ENCODE measurements around the gene LRRFIP1. TPM values are rescaled to one million over a fixed set of nuclear protein-coding genes. Genes with fewer than 3 reads are reported as not detected.
A peak's percentile ranks its signal among the peaks of the same experiment; 100 is the strongest.

The LRRFIP1 gene
- total and polyA plus RNA-seq, 2 donors (not counting 1 experiment from before 2014, with no cell fraction given): 42.0 to 139 TPM

- Mint-ChIP-seq H3K27me3 (no peaks in the 10 kb centered on the region), H3K9me3 (ENCODE audit: insufficient read depth) (no peaks in the 10 kb centered on the region), H3K4me3 (no peak overlapping the region), H3K4me1 (peaks cover 36% of the 10 kb centered on the region), H3K27ac (no peak overlapping the region)
- 88% methylated on average over 3 of the region's 7 CpGs for WGBS (ENCODE audit: insufficient coverage)
- peaks cover 91% of the 10 kb centered on the region for H4K20me1 ChIP-seq (ENCODE audit: control insufficient read depth, insufficient read depth, low read length, poor library complexity, severe bottlenecking)
- H3K36me3 ChIP-seq (replicated peaks in 1 of 2; ENCODE audit: control extremely low read depth in 1 of 2, control insufficient read depth in 1 of 2, extremely low read depth in 1 of 2, insufficient read depth in 2 of 2, low read length in 1 of 2): peaks cover 7 to 40% of the 10 kb centered on the region in 2 experiments
- H3K4me3 ChIP-seq (ENCODE audit: control extremely low read depth in 1 of 5, extremely low read depth in 1 of 5, insufficient read depth in 1 of 5, low read depth in 2 of 5, low read length in 4 of 5): no peak overlapping the region
- ChIA-PET POLR2A (no interaction called here), CTCF (interaction anchor here (0.7 to 3.3 kb wide), 3 partner anchors 23 to 50 kb away, joined by 4 to 16 read pairs (median 4); no protein-coding TSS in a partner anchor)
- no peak for DNase-seq
- H3K27me3 ChIP-seq (replicated peaks in 1 of 4; ENCODE audit: control extremely low read depth in 1 of 4, control insufficient read depth in 3 of 4, insufficient read depth in 4 of 4, low read length in 3 of 4): no peaks in the 10 kb centered on the region
- no peak overlapping the region for H3K4me2 ChIP-seq (replicated peaks; ENCODE audit: low read depth, low read length, poor library complexity, severe bottlenecking)
- H3K79me2 ChIP-seq (ENCODE audit: control insufficient read depth, insufficient read depth, low read length): peaks cover 91% of the 10 kb centered on the region
- H3K4me1 ChIP-seq (ENCODE audit: control insufficient read depth in 2 of 2, insufficient read depth in 2 of 2, low read length in 2 of 2): peaks cover 7 to 13% of the 10 kb centered on the region in 2 donors
- no peak for TF ChIP-seq CTCF (IDR thresholded peaks at IDR 0.05)
- TF ChIP-seq EZH2 (IDR thresholded peaks at IDR 0.05; ENCODE audit: borderline replicate concordance, insufficient read depth, low read depth, low read length, poor library complexity, severe bottlenecking): no peak
- no peaks in the 10 kb centered on the region for H3K9me3 ChIP-seq (ENCODE audit: control extremely low read depth in 1 of 3, control insufficient read depth in 2 of 3, insufficient read depth in 1 of 3, low read length in 2 of 3)
- intact Hi-C loops (cut with micrococcal nuclease): no loop called here
- ATAC-seq (ENCODE audit: low read depth): no peak
- H2AFZ ChIP-seq (ENCODE audit: insufficient read depth, low read depth, low read length, poor library complexity, severe bottlenecking): no peak overlapping the region
- no peak overlapping the region for H3K9ac ChIP-seq (ENCODE audit: low read length)
- peak overlapping the region in 1 of 2 donors; percentile 31 for H3K27ac ChIP-seq (ENCODE audit: low read length in 2 of 2)
Observed at GRCh38 chr2:237722616-237723015, 95.2 kb downstream of the LRRFIP1 start.

GRCh38 chr2:237723023-237723422, 95.6 kb downstream of the LRRFIP1 start:
- Histone ChIP-seq H3K27ac (ENCODE audit: low read length in 2 of 2) (peak overlapping the region in 1 of 2 donors; percentile 8), H3K27me3 (replicated peaks in 1 of 4; ENCODE audit: control extremely low read depth in 1 of 4, control insufficient read depth in 3 of 4, insufficient read depth in 4 of 4, low read length in 3 of 4) (no peaks in the 10 kb centered on the region), H3K9me3 (ENCODE audit: control extremely low read depth in 1 of 3, control insufficient read depth in 2 of 3, insufficient read depth in 1 of 3, low read length in 2 of 3) (no peaks in the 10 kb centered on the region), H3K4me3 (ENCODE audit: control extremely low read depth in 1 of 5, extremely low read depth in 1 of 5, insufficient read depth in 1 of 5, low read depth in 2 of 5, low read length in 4 of 5) (no peak overlapping the region), H3K4me1 (ENCODE audit: control insufficient read depth in 2 of 2, insufficient read depth in 2 of 2, low read length in 2 of 2) (peaks cover 7 to 14% of the 10 kb centered on the region in 2 donors), H3K9ac (ENCODE audit: low read length) (no peak overlapping the region), H3K4me2 (replicated peaks; ENCODE audit: low read depth, low read length, poor library complexity, severe bottlenecking) (no peak overlapping the region), H3K79me2 (ENCODE audit: control insufficient read depth, insufficient read depth, low read length) (peaks cover 91% of the 10 kb centered on the region), H3K36me3 (replicated peaks in 1 of 2; ENCODE audit: control extremely low read depth in 1 of 2, control insufficient read depth in 1 of 2, extremely low read depth in 1 of 2, insufficient read depth in 2 of 2, low read length in 1 of 2) (peaks cover 6 to 36% of the 10 kb centered on the region in 2 experiments), H4K20me1 (ENCODE audit: control insufficient read depth, insufficient read depth, low read length, poor library complexity, severe bottlenecking) (peaks cover 91% of the 10 kb centered on the region), H2AFZ (ENCODE audit: insufficient read depth, low read depth, low read length, poor library complexity, severe bottlenecking) (no peak overlapping the region)
- no CpG with 5 or more reads among the region's 1 CpG for WGBS (ENCODE audit: insufficient coverage)
- Mint-ChIP-seq H3K9me3 (ENCODE audit: insufficient read depth) (no peaks in the 10 kb centered on the region), H3K4me1 (peaks cover 38% of the 10 kb centered on the region), H3K27ac (no peak overlapping the region), H3K4me3 (no peak overlapping the region), H3K27me3 (no peaks in the 10 kb centered on the region)
- intact Hi-C loops (cut with micrococcal nuclease): no loop called here
- ChIA-PET CTCF (interaction anchor here (0.7 to 3.3 kb wide), 3 partner anchors 22 to 50 kb away, joined by 4 to 16 read pairs (median 4); no protein-coding TSS in a partner anchor), POLR2A (interaction anchor here (0.6 kb wide), 1 partner anchor 27 kb away, joined by 3 read pairs; no protein-coding TSS in a partner anchor)
- ATAC-seq (ENCODE audit: low read depth) (no peak), DNase-seq (no peak)
- TF ChIP-seq CTCF (IDR thresholded peaks at IDR 0.05): no peak
- no peak for TF ChIP-seq EZH2 (IDR thresholded peaks at IDR 0.05; ENCODE audit: borderline replicate concordance, insufficient read depth, low read depth, low read length, poor library complexity, severe bottlenecking)
